Measurements from ENCODE around the gene GLB1L2. TPM values are rescaled to one million over a fixed set of nuclear protein-coding genes. Genes with fewer than 3 reads are reported as not detected.

The GLB1L2 gene
- total RNA-seq, 6 donors from 2014 or later, result 3.1 to 11.6 (median 6.0) TPM

DNA sequence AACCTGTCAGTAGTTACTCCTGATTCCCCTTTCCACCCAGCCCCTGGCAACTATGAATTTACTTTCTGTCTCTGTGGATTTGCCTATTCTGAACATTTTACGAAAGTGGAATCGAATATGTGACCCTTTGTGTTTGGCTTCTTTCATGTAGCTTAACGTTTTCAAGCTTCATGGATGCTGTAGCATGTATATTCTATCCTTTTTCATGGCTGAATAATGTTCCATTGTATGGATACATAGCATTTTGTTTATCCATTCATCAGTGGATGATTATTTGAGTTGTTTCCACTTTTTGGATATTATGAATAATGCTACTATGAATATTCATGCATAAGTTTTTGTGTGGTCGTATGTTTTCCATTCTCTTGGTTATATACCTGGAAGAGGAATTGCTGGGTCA is 9.2 kb upstream of the GLB1L2 start:
- peaks cover under 1 to 2% (median 2%) of the 10 kb centered on the region in 4 donors for H3K9me3 ChIP-seq
- H3K4me1 ChIP-seq, result no peaks in the 10 kb centered on the region
- WGBS, 2 donors, result 86 to 88% methylated on average over 4 of the region's 4 CpGs
- H3K27ac ChIP-seq, result no peak overlapping the region
- ATAC-seq (ENCODE audit: low FRiP score in 2 of 2) (no peak), DNase-seq (no peak)
- H3K27me3 ChIP-seq, result no peaks in the 10 kb centered on the region
- H3K4me3 ChIP-seq, result no peak overlapping the region
- no peaks in the 10 kb centered on the region for H3K36me3 ChIP-seq
- TF ChIP-seq, protein P1, sequence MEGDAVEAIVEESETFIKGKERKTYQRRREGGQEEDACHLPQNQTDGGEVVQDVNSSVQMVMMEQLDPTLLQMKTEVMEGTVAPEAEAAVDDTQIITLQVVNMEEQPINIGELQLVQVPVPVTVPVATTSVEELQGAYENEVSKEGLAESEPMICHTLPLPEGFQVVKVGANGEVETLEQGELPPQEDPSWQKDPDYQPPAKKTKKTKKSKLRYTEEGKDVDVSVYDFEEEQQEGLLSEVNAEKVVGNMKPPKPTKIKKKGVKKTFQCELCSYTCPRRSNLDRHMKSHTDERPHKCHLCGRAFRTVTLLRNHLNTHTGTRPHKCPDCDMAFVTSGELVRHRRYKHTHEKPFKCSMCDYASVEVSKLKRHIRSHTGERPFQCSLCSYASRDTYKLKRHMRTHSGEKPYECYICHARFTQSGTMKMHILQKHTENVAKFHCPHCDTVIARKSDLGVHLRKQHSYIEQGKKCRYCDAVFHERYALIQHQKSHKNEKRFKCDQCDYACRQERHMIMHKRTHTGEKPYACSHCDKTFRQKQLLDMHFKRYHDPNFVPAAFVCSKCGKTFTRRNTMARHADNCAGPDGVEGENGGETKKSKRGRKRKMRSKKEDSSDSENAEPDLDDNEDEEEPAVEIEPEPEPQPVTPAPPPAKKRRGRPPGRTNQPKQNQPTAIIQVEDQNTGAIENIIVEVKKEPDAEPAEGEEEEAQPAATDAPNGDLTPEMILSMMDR (IDR thresholded peaks at IDR 0.05), result no peak
- TF ChIP-seq POLR2AphosphoS5 (IDR thresholded peaks at IDR 0.05) (no peak), EP300 (IDR thresholded peaks at IDR 0.05) (no peak), POLR2A (IDR thresholded peaks at IDR 0.05) (no peak)

DNA sequence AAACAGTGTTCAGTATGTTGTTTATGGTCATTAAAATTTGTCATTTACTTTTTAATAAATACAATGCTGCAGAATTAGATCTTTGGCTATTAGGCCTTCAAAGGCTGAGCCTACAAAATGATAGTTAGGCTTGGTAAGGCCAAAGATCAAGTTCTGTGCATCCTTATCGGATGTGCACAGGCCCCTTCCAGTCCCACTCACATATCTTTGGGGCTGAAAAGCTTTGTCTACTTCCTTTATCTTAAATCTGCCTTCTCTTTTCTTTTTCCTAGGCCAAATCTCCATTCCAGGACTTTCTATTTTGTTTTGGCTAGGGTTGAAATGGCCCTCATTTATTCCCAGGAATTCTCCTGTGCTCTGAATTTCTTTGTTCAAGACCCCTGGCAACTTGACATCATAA is 3.4 kb upstream of the GLB1L2 start:
- Histone ChIP-seq H3K4me1 (peaks cover 15 to 25% (median 16%) of the 10 kb centered on the region in 4 donors), H3K4me3 (no peak overlapping the region), H3K36me3 (no peaks in the 10 kb centered on the region), H3K27ac (no peak overlapping the region), H3K27me3 (peaks cover 0 to 5% (median 2%) of the 10 kb centered on the region in 4 donors), H3K9me3 (no peaks in the 10 kb centered on the region)
- 88 to 96% methylated on average over 1 of the region's 1 CpG for WGBS, 2 donors
- ATAC-seq (ENCODE audit: low FRiP score in 2 of 2), result no peak
- TF ChIP-seq EP300 (IDR thresholded peaks at IDR 0.05) (no peak), POLR2AphosphoS5 (IDR thresholded peaks at IDR 0.05) (no peak), POLR2A (IDR thresholded peaks at IDR 0.05) (no peak)
- TF ChIP-seq, protein P1 (IDR thresholded peaks at IDR 0.05), result no peak
- no peak for DNase-seq

DNA sequence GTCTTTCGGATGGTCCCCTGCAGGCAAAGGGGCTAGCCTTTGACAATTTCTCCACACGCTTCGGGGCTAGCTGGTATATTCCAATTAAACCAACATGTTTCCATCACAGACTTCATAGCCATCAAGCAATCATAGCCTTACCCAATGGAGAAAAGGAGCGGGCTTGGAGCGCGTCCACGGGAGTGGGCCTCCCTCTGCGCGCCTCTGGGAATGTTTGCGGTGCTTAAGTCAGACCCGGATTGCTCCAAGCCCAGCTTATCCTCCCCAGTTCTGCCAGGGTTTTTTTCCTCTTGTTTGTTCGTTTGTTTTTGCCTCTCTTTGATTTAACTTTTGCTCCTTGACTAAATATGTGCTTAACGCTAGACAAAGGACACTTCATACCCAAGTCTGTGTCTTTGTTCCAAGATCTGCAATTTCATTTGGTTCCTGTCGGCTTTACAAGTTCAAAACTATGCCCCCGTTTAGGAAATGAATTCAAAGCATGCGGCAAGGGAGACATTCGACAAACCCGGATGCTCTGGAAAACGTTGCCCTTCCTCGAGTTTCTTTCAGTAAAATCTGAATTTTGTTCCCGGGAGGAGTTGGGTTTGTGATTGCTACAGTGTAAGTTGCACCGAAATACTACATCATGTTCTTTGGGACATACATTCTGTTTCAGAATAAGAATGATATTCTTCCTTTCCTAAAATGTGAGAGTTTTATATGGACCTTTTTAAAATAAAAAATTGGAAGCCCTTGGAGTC is 1.0 kb upstream of the GLB1L2 start:
- Histone ChIP-seq H3K4me1 (peaks cover 15 to 25% (median 16%) of the 10 kb centered on the region in 4 donors), H3K27ac (no peak overlapping the region), H3K36me3 (no peaks in the 10 kb centered on the region), H3K9me3 (no peaks in the 10 kb centered on the region), H3K27me3 (peaks cover 0 to 5% (median 2%) of the 10 kb centered on the region in 4 donors), H3K4me3 (peak overlapping the region in 3 of 4 donors; percentile 51 to 67 (median 61))
- TF ChIP-seq POLR2AphosphoS5 (IDR thresholded peaks at IDR 0.05) (no peak), POLR2A (IDR thresholded peaks at IDR 0.05) (no peak), EP300 (IDR thresholded peaks at IDR 0.05) (no peak)
- TF ChIP-seq, protein P1 (IDR thresholded peaks at IDR 0.05), result no peak
- WGBS, 2 donors, result 31 to 33% methylated on average over 22 of the region's 22 CpGs
- DNase-seq (no peak), ATAC-seq (ENCODE audit: low FRiP score in 2 of 2) (no peak)

DNA sequence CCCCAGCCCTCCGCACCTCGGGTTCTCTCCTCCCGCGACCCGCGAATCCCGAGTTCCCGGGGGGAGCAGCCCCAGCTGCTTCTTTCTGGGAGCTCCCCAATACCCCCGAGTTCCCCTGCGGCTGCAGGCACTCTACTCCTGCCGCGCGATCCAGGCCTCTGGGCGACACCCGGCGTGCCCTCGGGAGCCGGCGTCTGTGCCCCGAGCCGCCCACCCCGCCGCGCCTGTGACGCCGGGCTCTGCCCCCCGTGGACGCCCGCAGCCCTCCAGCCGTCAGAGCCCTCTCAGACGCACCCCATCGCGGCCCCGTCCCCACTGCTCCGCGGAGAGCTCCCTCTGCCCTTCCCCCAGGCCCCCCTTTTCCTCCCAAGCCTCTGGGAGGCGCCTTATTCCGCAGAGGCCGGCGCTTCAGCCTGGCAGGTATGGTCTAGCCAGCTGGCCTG is 422 bp downstream of the GLB1L2 start:
- peak; percentile 34 to 85 for DNase-seq
- H3K36me3 ChIP-seq, result no peaks in the 10 kb centered on the region

More for the DNA sequence above, 422 bp downstream of the GLB1L2 start:
- Histone ChIP-seq H3K27ac (no peak overlapping the region), H3K27me3 (peaks cover 0 to 5% (median 2%) of the 10 kb centered on the region in 4 donors), H3K9me3 (no peaks in the 10 kb centered on the region), H3K4me3 (peak overlapping the region; percentile 12 to 67 (median 56)), H3K4me1 (peaks cover 15 to 25% (median 16%) of the 10 kb centered on the region in 4 donors)
- no peak for TF ChIP-seq POLR2AphosphoS5 (IDR thresholded peaks at IDR 0.05)
- TF ChIP-seq, protein P1 (IDR thresholded peaks at IDR 0.05), result no peak
- no peak for TF ChIP-seq POLR2A (IDR thresholded peaks at IDR 0.05)
- TF ChIP-seq EP300 (IDR thresholded peaks at IDR 0.05), result no peak
- WGBS, 2 donors, result 0 to 3% methylated on average over 3 to 26 of the region's 40 CpGs
- peak in 1 of 2 donors; percentile 22 for ATAC-seq (ENCODE audit: low FRiP score in 2 of 2)

Data from upper lobe of left lung (tissue), 6 donors.